ENCODE results near the gene TLR1.
A peak's percentile ranks its signal among the peaks of the same experiment; 100 is the strongest.
"Not testable (repeated sequence)": the region's sequence is repeated elsewhere in the genome, so short reads cannot be mapped to it uniquely, and the experiment has no call there.

The TLR1 gene

GRCh38 chr4:38822748-38823303 is 18.2 kb upstream of the TLR1 start:
- TF ChIP-seq POLR2AphosphoS5 (IDR thresholded peaks at IDR 0.05; ENCODE audit: low read depth, low read length), result no peak
- no peak for TF ChIP-seq TAF1 (IDR thresholded peaks at IDR 0.05; ENCODE audit: borderline replicate concordance, low read depth, low read length)
- no peak for TF ChIP-seq POLR2A (IDR thresholded peaks at IDR 0.05; ENCODE audit: low read depth, low read length)
- no peak for DNase-seq (ENCODE audit: insufficient read length)
- no peak for FAIRE-seq

GRCh38 chr4:38821739-38822138 is 17.1 kb upstream of the TLR1 start:
- TF ChIP-seq POLR2AphosphoS5 (IDR thresholded peaks at IDR 0.05; ENCODE audit: low read depth, low read length) (no peak), POLR2A (IDR thresholded peaks at IDR 0.05; ENCODE audit: low read depth, low read length) (no peak), TAF1 (IDR thresholded peaks at IDR 0.05; ENCODE audit: borderline replicate concordance, low read depth, low read length) (no peak)
- no peak for DNase-seq (ENCODE audit: insufficient read length)
- peak; percentile 46 for FAIRE-seq

- DNase-seq (ENCODE audit: insufficient read length), result no peak
- peak; percentile 87 for FAIRE-seq
- TF ChIP-seq POLR2A (IDR thresholded peaks at IDR 0.05; ENCODE audit: low read depth, low read length) (peak; percentile 44), TAF1 (IDR thresholded peaks at IDR 0.05; ENCODE audit: borderline replicate concordance, low read depth, low read length) (no peak)
Observed at GRCh38 chr4:38820329-38821061, 15.9 kb upstream of the TLR1 start.

DNA sequence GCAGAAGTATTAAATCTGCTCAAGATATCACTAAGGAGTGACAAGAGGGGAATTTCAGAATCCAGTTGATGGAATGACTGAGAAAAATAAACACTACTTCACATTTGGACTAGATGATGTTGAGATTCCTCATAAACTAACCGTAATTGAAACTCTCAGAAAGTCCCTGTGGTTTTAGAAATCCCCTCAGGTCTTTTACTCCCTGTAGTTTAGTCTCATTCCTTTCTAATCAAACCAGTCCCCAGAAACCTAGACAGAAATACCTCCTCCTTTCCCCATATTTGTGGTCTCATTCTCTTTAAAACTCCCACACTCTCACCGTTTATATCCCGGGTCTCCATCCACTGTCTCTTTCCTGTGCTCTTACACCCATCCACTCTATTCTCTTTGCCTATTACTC is 15.0 kb upstream of the TLR1 start:
- TF ChIP-seq TAF1 (IDR thresholded peaks at IDR 0.05; ENCODE audit: borderline replicate concordance, low read depth, low read length) (no peak), POLR2A (IDR thresholded peaks at IDR 0.05; ENCODE audit: low read depth, low read length) (no peak), POLR2AphosphoS5 (IDR thresholded peaks at IDR 0.05; ENCODE audit: low read depth, low read length) (no peak)
- no peak for DNase-seq (ENCODE audit: insufficient read length)
- FAIRE-seq, result peak; percentile 89

DNA sequence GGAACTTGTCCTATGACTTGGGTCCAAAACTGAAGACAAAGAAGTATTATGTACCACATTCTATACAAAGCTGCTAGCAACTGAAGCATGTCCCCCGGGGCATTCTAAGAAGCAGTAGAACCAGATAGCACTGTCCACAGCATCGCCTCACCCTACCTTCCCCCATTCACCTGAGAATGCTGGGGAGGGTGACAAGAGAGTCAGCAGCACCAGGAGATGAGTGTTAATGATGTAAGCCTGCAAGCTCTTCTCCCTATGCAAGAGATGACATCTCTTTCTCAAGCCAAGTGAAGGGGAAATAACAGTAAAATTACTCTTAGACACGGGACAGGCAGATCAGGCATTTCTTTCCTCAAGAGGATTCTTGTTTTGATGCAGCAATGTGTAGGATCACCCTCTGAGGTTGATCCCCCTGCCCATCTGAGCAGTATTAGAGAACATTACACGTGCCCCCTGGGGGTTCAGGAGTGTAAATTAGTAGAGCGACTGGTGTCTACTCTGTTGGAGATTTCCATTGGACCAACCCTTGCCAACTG is 13.9 kb upstream of the TLR1 start:
- DNase-seq (ENCODE audit: insufficient read length), result no peak
- FAIRE-seq, result no peak
- TF ChIP-seq POLR2A (IDR thresholded peaks at IDR 0.05; ENCODE audit: low read depth, low read length) (0 out of 2 replicates have a peak, but pooled peaks have one; percentile 14), TAF1 (IDR thresholded peaks at IDR 0.05; ENCODE audit: borderline replicate concordance, low read depth, low read length) (no peak), POLR2AphosphoS5 (IDR thresholded peaks at IDR 0.05; ENCODE audit: low read depth, low read length) (peak; percentile 45; the same call in 1 of the 2 replicates)

GRCh38 chr4:38815885-38816782 is 11.5 kb upstream of the TLR1 start:
- DNase-seq (ENCODE audit: insufficient read length) (no peak), FAIRE-seq (no peak)
- TF ChIP-seq POLR2AphosphoS5 (IDR thresholded peaks at IDR 0.05; ENCODE audit: low read depth, low read length), result no peak
- TF ChIP-seq POLR2A (IDR thresholded peaks at IDR 0.05; ENCODE audit: low read depth, low read length), result no peak; the same call in 1 of the 2 replicates
- TF ChIP-seq TAF1 (IDR thresholded peaks at IDR 0.05; ENCODE audit: borderline replicate concordance, low read depth, low read length), result no peak

DNA sequence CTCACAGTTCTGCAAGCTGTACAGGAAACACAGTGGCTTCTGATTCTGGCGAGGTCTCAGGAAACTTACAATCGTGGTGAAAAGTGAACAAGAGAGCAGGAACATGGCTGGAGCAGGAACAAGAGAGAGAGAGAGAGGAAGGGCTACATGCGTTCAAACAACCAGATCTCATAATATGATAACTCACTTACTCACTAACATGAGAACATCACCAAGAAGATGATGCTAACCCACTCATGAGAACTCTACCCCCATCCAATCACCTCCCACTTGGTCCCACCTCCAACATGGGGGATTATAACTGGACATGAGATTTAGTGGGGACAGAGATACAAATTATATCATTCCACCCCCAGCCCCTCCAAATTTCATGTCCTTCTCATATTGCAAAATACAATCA is 9.8 kb upstream of the TLR1 start:
- DNase-seq (ENCODE audit: insufficient read length), result no peak
- FAIRE-seq, result no peak
- no peak for TF ChIP-seq TAF1 (IDR thresholded peaks at IDR 0.05; ENCODE audit: borderline replicate concordance, low read depth, low read length)

- TF ChIP-seq POLR2A (IDR thresholded peaks at IDR 0.05; ENCODE audit: low read depth, low read length) (no peak), TAF1 (IDR thresholded peaks at IDR 0.05; ENCODE audit: borderline replicate concordance, low read depth, low read length) (no peak), POLR2AphosphoS5 (IDR thresholded peaks at IDR 0.05; ENCODE audit: low read depth, low read length) (no peak)
- no peak for FAIRE-seq
Observed at GRCh38 chr4:38811297-38811696, 6.7 kb upstream of the TLR1 start.

GRCh38 chr4:38807462-38807861 is 2.9 kb upstream of the TLR1 start:
- FAIRE-seq; DNase-seq (ENCODE audit: insufficient read length): not testable (repeated sequence)

More at GRCh38 chr4:38811297-38811696, 6.7 kb upstream of the TLR1 start:
- DNase-seq (ENCODE audit: insufficient read length), result no peak

DNA sequence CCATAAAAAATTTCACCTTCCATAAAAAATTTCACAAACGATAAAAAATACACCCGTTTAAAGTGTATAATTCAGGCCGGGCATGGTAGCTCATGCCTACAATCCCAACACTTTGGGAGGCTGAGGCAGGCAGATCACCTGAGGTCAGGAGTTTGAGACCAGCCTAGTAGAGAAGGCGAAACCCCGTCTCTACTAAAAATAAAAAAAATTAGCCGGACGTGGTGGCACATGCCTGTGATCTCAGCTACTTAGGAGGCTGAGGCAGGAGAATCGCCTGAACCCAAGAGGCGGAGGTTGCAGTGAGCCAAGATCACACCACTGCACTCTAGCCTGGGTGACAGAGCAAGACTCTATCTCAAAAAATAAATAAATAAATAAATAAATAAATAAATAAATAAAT is 1.7 kb upstream of the TLR1 start:
- not testable (repeated sequence) for DNase-seq (ENCODE audit: insufficient read length)
- peak; percentile 24 for FAIRE-seq

DNA sequence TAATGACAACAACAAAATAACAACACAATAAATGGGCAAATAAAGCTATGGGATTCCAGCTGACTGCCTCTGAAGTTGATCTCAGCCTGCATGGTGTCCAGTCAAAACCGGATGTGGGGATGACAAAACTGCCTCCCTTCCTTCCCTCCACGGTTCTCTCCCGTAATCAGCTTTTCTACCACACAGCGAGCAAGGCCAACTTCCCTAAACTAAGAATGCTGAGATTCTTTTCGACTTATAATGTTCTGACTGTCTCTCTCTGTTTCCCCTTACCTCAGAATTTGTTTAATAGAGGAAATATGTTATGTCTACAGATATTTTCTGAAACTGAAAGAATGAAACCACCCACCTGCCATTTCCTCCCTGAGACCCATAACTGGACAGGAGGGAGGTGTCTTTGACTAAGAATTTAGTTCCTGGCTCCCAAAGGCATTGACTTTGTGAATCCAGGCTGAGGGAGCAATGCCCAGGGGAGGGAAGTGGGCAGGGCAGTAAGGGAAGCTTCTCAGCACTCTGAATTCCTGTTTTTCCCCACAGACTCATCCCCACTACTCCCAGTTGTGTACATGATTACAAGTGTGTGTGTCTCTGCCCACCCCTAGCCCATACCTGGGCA is 1.0 kb upstream of the TLR1 start:
- peak; percentile 95 for FAIRE-seq
- TF ChIP-seq POLR2AphosphoS5 (IDR thresholded peaks at IDR 0.05; ENCODE audit: low read depth, low read length), result peak; percentile 71
- TF ChIP-seq POLR2A (IDR thresholded peaks at IDR 0.05; ENCODE audit: low read depth, low read length), result peak; percentile 75
- peak; percentile 41; the same call in 1 of the 2 replicates for TF ChIP-seq TAF1 (IDR thresholded peaks at IDR 0.05; ENCODE audit: borderline replicate concordance, low read depth, low read length)
- peak; percentile 41 for DNase-seq (ENCODE audit: insufficient read length)
